ENCODE data around the gene PLAAT3.
"Not testable (repeated sequence)": the region's sequence is repeated elsewhere in the genome, so short reads cannot be mapped to it uniquely, and the experiment has no call there.

The PLAAT3 gene

GRCh38 chr11:63603180-63603518 lies 11.1 kb downstream of the PLAAT3 start:
- H3K36me3 Mint-ChIP-seq (ENCODE audit: low read depth) = no peaks in the 10 kb centered on the region
- no peak overlapping the region for H3K4me3 Mint-ChIP-seq
- H3K27ac Mint-ChIP-seq = peak overlapping the region in 1 of 3 experiments; percentile 39
- no peaks in the 10 kb centered on the region for H3K9me3 Mint-ChIP-seq
- H3K27me3 Mint-ChIP-seq (ENCODE audit: low read depth) = peaks cover 16% of the 10 kb centered on the region
- peaks cover 17% of the 10 kb centered on the region for H3K4me1 Mint-ChIP-seq
- no peak for TF ChIP-seq CTCF (IDR thresholded peaks at IDR 0.05; ENCODE audit: unreplicated experiment in 3 of 3)

GRCh38 chr11:63602290-63603179 lies 11.7 kb downstream of the PLAAT3 start:
- H3K27me3 Mint-ChIP-seq (ENCODE audit: low read depth) = peaks cover 15% of the 10 kb centered on the region
- H3K4me1 Mint-ChIP-seq = peaks cover 15% of the 10 kb centered on the region
- peak overlapping the region in 2 of 3 experiments; percentile 39 to 45 for H3K27ac Mint-ChIP-seq
- H3K4me3 Mint-ChIP-seq; H3K36me3 Mint-ChIP-seq (ENCODE audit: low read depth); H3K9me3 Mint-ChIP-seq: not testable (repeated sequence)

GRCh38 chr11:63599211-63600122 lies 14.8 kb downstream of the PLAAT3 start:
- H3K27ac Mint-ChIP-seq = no peak overlapping the region
- peaks cover 12% of the 10 kb centered on the region for H3K4me1 Mint-ChIP-seq
- H3K36me3 Mint-ChIP-seq (ENCODE audit: low read depth) = no peaks in the 10 kb centered on the region
- H3K27me3 Mint-ChIP-seq (ENCODE audit: low read depth) = peaks cover 6% of the 10 kb centered on the region
- H3K4me3 Mint-ChIP-seq = no peak overlapping the region
- H3K9me3 Mint-ChIP-seq = no peaks in the 10 kb centered on the region
- no peak for TF ChIP-seq CTCF (IDR thresholded peaks at IDR 0.05; ENCODE audit: unreplicated experiment in 3 of 3)

- Mint-ChIP-seq H3K27me3 (ENCODE audit: low read depth) (peaks cover 6% of the 10 kb centered on the region), H3K27ac (no peak overlapping the region), H3K9me3 (no peaks in the 10 kb centered on the region), H3K4me3 (no peak overlapping the region), H3K36me3 (ENCODE audit: low read depth) (no peaks in the 10 kb centered on the region), H3K4me1 (peaks cover 12% of the 10 kb centered on the region)
- no peak for TF ChIP-seq CTCF (IDR thresholded peaks at IDR 0.05; ENCODE audit: unreplicated experiment in 3 of 3)
These were observed 15.7 kb downstream of the PLAAT3 start for GRCh38 chr11:63598556-63598955.

GRCh38 chr11:63595296-63595695 lies 18.9 kb downstream of the PLAAT3 start:
- H3K27me3 Mint-ChIP-seq (ENCODE audit: low read depth) = peaks cover 12% of the 10 kb centered on the region

More at GRCh38 chr11:63595296-63595695, 18.9 kb downstream of the PLAAT3 start:
- no peak overlapping the region for H3K4me3 Mint-ChIP-seq
- no peak for TF ChIP-seq CTCF (IDR thresholded peaks at IDR 0.05; ENCODE audit: unreplicated experiment in 3 of 3)
- H3K9me3 Mint-ChIP-seq = no peaks in the 10 kb centered on the region
- no peaks in the 10 kb centered on the region for H3K36me3 Mint-ChIP-seq (ENCODE audit: low read depth)
- H3K4me1 Mint-ChIP-seq = no peaks in the 10 kb centered on the region
- no peak overlapping the region for H3K27ac Mint-ChIP-seq

All from nephron (organoid).